ENCODE data around the gene C11orf65.

- TF ChIP-seq POLR2AphosphoS5 (IDR thresholded peaks at IDR 0.05; ENCODE audit: low read depth, low read length) (no peak), POLR2A (IDR thresholded peaks at IDR 0.05; ENCODE audit: low read depth, low read length) (no peak)
Observed at GRCh38 chr11:108436594-108436993, 30.7 kb downstream of the C11orf65 start.

All from GM12892 (cell line).